ENCODE results near the gene RNF44.

- TF ChIP-seq CTCF (conservative IDR thresholded peaks at IDR 0.05; ENCODE audit: low read length) (no peak), EZH2phosphoT487 (IDR thresholded peaks at IDR 0.05; ENCODE audit: borderline replicate concordance, low read depth, low read length) (no peak)
These were observed 6.7 kb downstream of the RNF44 start for GRCh38 chr5:176530393-176530982.
